Suppressor macrophage treated with lipopolysaccharide for 4 hours (primary cell): Measurements from ENCODE around the gene PLAC8L1.

Experiments
- DNase-seq: peaks from one replicate; pipeline ENCODE4 v3.0.0-alpha.2; 2020

The PLAC8L1 gene

DNA sequence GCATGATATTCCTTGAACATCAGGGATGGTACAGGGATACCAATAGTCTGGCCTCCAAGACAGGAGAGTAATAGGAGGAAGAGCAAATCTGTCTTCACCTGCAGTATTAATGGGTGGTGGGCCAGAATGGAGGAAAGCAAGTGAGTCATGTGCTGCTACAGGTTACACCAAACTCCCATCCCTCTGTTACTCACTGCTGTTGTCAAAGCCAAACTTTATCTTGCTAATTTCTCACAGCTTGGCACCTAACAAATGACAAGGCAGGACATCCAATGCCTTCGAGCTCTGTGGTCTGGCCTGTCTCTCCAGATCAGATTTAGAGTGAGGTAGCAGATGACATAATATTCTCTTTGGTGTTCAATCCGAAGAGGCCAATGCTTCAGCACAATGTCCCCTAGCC is 26.8 kb downstream of the PLAC8L1 start:
- no peak for DNase-seq

DNA sequence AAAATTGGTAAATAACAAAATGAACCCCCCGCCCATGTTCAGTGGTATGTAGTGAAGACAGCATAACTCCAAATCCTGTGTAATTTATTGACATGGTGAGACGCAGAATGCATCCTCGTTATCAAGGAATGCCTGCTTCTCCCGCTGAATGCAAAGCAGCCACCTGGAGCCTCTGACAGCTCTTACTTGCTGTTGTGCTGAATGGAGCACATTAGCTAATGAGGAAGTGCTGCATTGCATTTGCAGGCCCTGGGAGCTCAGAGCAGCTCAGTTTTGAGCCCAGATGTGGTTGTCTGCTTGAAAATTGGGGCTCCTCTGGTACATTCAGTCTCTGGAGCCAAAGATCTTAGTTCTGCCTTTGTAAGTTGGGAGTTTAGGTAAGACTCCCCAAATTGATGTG is 28.9 kb downstream of the PLAC8L1 start:
- no peak for DNase-seq

- no peak for DNase-seq
Measured at GRCh38 chr5:146076028-146076427, 29.3 kb downstream of the PLAC8L1 start.

GRCh38 chr5:146073239-146073900 is 32.0 kb downstream of the PLAC8L1 start:
- DNase-seq: no peak

GRCh38 chr5:146072595-146072994 is 32.8 kb downstream of the PLAC8L1 start:
- no peak for DNase-seq

DNA sequence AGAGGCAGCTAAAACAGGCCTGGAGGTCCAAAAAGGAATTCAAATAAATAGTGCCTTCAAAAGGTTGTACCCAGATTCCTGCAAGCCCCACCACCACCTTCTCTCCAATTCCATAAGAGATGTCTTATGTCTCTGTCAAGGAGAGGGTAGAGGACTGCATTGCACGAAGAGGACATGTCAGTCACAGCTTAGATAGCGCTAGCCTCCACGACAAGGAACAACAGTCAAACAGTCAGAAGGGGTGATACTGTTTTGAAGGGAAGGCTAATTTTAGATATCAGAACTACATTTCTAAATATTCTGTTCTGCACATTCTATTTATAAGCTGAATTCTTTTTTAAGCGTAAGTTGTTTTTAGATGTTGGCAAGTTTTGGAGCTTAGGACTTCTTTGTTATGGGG is 34.2 kb downstream of the PLAC8L1 start:
- DNase-seq: no peak

DNA sequence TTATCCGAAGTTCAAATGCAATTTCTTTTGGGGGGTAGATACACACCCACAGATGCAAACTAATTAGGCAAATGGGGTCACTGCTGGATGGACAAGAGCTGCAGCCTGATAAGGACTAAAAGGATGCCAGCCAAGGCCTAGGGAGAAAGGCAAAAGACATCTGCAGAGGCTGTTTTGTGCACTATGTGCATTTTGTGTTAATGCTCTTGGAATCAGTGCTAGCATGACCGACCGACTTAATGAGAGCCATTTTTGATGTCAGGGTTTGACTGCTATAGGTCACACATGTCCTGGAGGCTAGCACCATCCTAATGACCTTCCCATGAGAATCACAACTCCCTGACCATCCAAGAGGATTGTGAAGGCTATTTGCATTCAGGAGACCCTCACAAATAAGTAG is 34.6 kb downstream of the PLAC8L1 start:
- no peak for DNase-seq

DNA sequence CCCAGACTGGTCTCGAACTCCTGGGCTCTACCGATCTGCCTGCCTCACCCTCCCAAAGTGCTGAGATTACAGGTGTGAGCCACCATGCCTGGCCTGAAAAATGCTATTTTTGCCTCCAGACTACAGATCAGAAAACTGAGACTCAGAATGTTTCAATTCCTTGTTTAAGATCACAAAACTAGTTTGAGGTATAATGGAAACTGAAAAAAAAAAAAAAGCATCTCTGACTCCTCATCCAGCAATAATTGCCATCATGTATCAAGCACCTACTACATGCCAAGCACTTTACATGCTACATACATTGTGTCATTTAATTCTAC is 35.6 kb downstream of the PLAC8L1 start:
- DNase-seq: no peak

GRCh38 chr5:146068977-146069779 is 36.2 kb downstream of the PLAC8L1 start:
- no peak for DNase-seq

GRCh38 chr5:146068206-146068605 is 37.2 kb downstream of the PLAC8L1 start:
- DNase-seq: no peak

GRCh38 chr5:146066968-146067367 is 38.4 kb downstream of the PLAC8L1 start:
- DNase-seq: no peak

DNA sequence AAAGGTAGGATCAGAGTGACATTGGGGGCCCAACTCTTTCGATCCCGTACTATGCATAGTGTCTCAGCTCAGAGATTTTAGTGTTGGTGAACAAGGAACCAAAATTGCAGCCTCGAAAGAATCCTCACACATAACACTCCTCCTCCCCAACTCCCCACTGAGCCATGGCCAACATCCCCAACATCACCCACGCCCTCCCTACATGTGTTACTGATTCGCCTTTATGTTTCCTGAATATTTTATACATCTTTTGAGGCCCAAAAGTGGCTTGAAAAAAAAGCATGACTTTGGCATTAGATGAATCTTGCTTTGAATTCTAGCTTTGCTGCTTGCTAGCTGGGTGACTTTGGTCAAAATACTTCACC is 45.2 kb downstream of the PLAC8L1 start:
- DNase-seq: no peak

- no peak for DNase-seq
Measured at GRCh38 chr5:146059460-146060220, 45.7 kb downstream of the PLAC8L1 start.

- DNase-seq: no peak
Measured at GRCh38 chr5:146055432-146055831, 49.9 kb downstream of the PLAC8L1 start.

- no peak for DNase-seq
Measured at GRCh38 chr5:146052780-146053179, 52.6 kb downstream of the PLAC8L1 start.

GRCh38 chr5:146051678-146052077 is 53.7 kb downstream of the PLAC8L1 start:
- no peak for DNase-seq

DNA sequence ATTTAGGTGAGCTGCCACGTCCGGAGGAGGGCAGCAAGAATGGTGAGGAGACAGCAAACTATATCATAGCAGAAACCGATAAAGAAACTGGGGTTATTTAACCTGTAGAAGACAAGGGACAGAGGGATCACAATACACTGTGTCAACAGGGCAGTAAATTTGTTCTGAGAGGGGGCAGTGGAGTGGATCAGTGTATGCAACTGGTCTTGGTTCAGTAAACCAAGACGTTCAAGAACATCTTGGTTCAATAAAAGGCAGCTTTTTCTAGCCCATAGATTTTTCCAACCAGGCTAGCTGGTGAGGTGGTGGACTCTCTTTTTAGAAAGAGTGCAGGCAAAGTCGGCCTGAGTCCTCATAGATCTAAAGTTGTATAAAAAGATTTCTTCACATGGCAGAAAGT is 55.3 kb downstream of the PLAC8L1 start:
- DNase-seq: no peak

GRCh38 chr5:146049704-146050026 is 55.7 kb downstream of the PLAC8L1 start:
- no peak for DNase-seq

GRCh38 chr5:146048994-146049703 is 56.2 kb downstream of the PLAC8L1 start:
- peak; percentile 65 for DNase-seq

DNA sequence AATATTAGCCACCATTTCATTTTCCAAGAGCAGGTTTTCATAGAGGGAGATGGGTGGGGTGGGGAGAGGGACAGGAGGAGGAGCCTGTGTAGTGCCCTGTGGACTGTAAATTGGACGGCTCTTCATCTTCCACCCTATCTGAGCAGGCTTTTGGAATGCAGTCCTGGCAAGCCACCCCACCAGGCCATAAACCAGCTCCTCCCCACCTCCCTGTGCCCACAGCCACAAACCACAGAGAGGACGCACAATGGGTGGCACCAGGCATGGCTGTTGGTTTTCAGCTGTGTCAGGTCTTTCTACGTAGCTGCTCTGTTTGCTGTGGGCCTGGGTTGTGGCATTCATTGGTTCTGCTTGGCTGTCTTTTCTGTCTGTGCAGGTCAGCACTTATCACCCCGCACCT is 58.0 kb downstream of the PLAC8L1 start:
- DNase-seq: no peak

DNA sequence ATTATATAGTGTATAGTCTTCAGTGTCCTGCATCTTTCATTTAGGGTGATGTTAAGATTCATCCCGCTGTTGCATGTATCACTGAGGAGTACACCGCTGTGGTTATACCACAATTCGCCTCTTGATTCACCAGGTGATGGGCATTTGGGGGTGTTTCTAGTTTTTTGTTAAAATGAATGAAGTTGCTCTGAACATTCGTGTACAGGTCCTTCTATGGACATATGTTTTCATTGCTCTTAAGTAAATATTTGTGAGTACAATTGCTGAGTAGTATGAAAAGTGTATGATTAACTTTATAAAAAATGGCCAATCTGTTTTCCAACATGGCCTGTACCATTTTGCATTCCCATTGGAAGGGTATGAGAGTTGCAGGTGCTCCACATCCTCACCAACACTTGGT is 61.7 kb downstream of the PLAC8L1 start:
- DNase-seq: no peak

GRCh38 chr5:146042628-146043279 is 62.6 kb downstream of the PLAC8L1 start:
- DNase-seq: no peak

- no peak for DNase-seq
Measured at GRCh38 chr5:146041180-146041789, 64.1 kb downstream of the PLAC8L1 start.
